G401.6 (cell line): ENCODE data around the gene SEMA5B.

Experiments used
- FAIRE-seq: peaks from 2 replicates; lab custom pipeline; 2012; peaks lifted over from hg19 to GRCh38; lab: Jason Lieb, UNC

Gene SEMA5B

GRCh38 chr3:122973893-122974615, 53.5 kb downstream of the SEMA5B start:
- FAIRE-seq = no peak

GRCh38 chr3:122972141-122972540, 55.4 kb downstream of the SEMA5B start:
- FAIRE-seq = no peak

GRCh38 chr3:122969585-122970469, 57.7 kb downstream of the SEMA5B start:
- FAIRE-seq = no peak

- no peak for FAIRE-seq
Observed at GRCh38 chr3:122967765-122968164, 59.8 kb downstream of the SEMA5B start.

GRCh38 chr3:122967356-122967755, 60.2 kb downstream of the SEMA5B start:
- FAIRE-seq = no peak

GRCh38 chr3:122966045-122966444, 61.5 kb downstream of the SEMA5B start:
- no peak for FAIRE-seq

GRCh38 chr3:122964811-122965210, 62.8 kb downstream of the SEMA5B start:
- no peak for FAIRE-seq

GRCh38 chr3:122962149-122962548, 65.4 kb downstream of the SEMA5B start:
- no peak for FAIRE-seq

GRCh38 chr3:122961146-122961545, 66.4 kb downstream of the SEMA5B start:
- no peak for FAIRE-seq

GRCh38 chr3:122960652-122961051, 66.9 kb downstream of the SEMA5B start:
- FAIRE-seq = no peak

- no peak for FAIRE-seq
Observed at GRCh38 chr3:122959339-122959738, 68.2 kb downstream of the SEMA5B start.

GRCh38 chr3:122957707-122958689, 69.6 kb downstream of the SEMA5B start:
- FAIRE-seq = no peak

GRCh38 chr3:122956693-122957455, 70.7 kb downstream of the SEMA5B start:
- FAIRE-seq = no peak

- FAIRE-seq = no peak
Observed at GRCh38 chr3:122955916-122956692, 71.5 kb downstream of the SEMA5B start.

GRCh38 chr3:122952520-122952919, 75.0 kb downstream of the SEMA5B start:
- FAIRE-seq = no peak

GRCh38 chr3:122948408-122948807, 79.2 kb downstream of the SEMA5B start:
- FAIRE-seq = no peak

GRCh38 chr3:122947738-122948137, 79.8 kb downstream of the SEMA5B start:
- FAIRE-seq = no peak

- FAIRE-seq = no peak
Observed at GRCh38 chr3:122947196-122947595, 80.4 kb downstream of the SEMA5B start.

GRCh38 chr3:122946185-122946584, 81.4 kb downstream of the SEMA5B start:
- FAIRE-seq = no peak

GRCh38 chr3:122945230-122945629, 82.3 kb downstream of the SEMA5B start:
- FAIRE-seq = no peak

- FAIRE-seq = no peak
Observed at GRCh38 chr3:122944671-122945161, 82.8 kb downstream of the SEMA5B start.
